Measurements from ENCODE around the gene COLEC12.

Gene COLEC12

GRCh38 chr18:378079-378478, 122.4 kb downstream of the COLEC12 start:
- DNase-seq, result no peak
- in situ Hi-C loops (cut with HindIII; ENCODE audit: low pct_ligation_motif_present, low pct_unique_long_range_greater_than_20kb, low sequenced_read_pairs), result no loop called here

GRCh38 chr18:377088-377487, 123.4 kb downstream of the COLEC12 start:
- DNase-seq, result no peak

GRCh38 chr18:376311-376710, 124.2 kb downstream of the COLEC12 start:
- DNase-seq, result no peak
- in situ Hi-C loops (cut with HindIII; ENCODE audit: low pct_ligation_motif_present, low pct_unique_long_range_greater_than_20kb, low sequenced_read_pairs), result no loop called here

More at GRCh38 chr18:377088-377487, 123.4 kb downstream of the COLEC12 start:
- in situ Hi-C loops (cut with HindIII; ENCODE audit: low pct_ligation_motif_present, low pct_unique_long_range_greater_than_20kb, low sequenced_read_pairs), result no loop called here

GRCh38 chr18:374721-375168, 125.8 kb downstream of the COLEC12 start:
- in situ Hi-C loops (cut with HindIII; ENCODE audit: low pct_ligation_motif_present, low pct_unique_long_range_greater_than_20kb, low sequenced_read_pairs), result no loop called here
- DNase-seq, result no peak

GRCh38 chr18:373780-374179, 126.7 kb downstream of the COLEC12 start:
- in situ Hi-C loops (cut with HindIII; ENCODE audit: low pct_ligation_motif_present, low pct_unique_long_range_greater_than_20kb, low sequenced_read_pairs), result no loop called here
- no peak for DNase-seq

- in situ Hi-C loops (cut with HindIII; ENCODE audit: low pct_ligation_motif_present, low pct_unique_long_range_greater_than_20kb, low sequenced_read_pairs), result no loop called here
- no peak for DNase-seq
Measured at GRCh38 chr18:371609-371982, 128.9 kb downstream of the COLEC12 start.

- no peak for DNase-seq
- in situ Hi-C loops (cut with HindIII; ENCODE audit: low pct_ligation_motif_present, low pct_unique_long_range_greater_than_20kb, low sequenced_read_pairs), result no loop called here
Measured at GRCh38 chr18:370751-371608, 129.5 kb downstream of the COLEC12 start.

- in situ Hi-C loops (cut with HindIII; ENCODE audit: low pct_ligation_motif_present, low pct_unique_long_range_greater_than_20kb, low sequenced_read_pairs), result no loop called here
- DNase-seq, result peak; percentile 9
Measured at GRCh38 chr18:369224-370015, 131.1 kb downstream of the COLEC12 start.

- no peak for DNase-seq
- in situ Hi-C loops (cut with HindIII; ENCODE audit: low pct_ligation_motif_present, low pct_unique_long_range_greater_than_20kb, low sequenced_read_pairs), result no loop called here
Measured at GRCh38 chr18:366466-367061, 133.9 kb downstream of the COLEC12 start.

GRCh38 chr18:365651-366050, 134.8 kb downstream of the COLEC12 start:
- in situ Hi-C loops (cut with HindIII; ENCODE audit: low pct_ligation_motif_present, low pct_unique_long_range_greater_than_20kb, low sequenced_read_pairs), result no loop called here
- no peak for DNase-seq

- DNase-seq, result no peak
- in situ Hi-C loops (cut with HindIII; ENCODE audit: low pct_ligation_motif_present, low pct_unique_long_range_greater_than_20kb, low sequenced_read_pairs), result no loop called here
Measured at GRCh38 chr18:364256-364826, 136.2 kb downstream of the COLEC12 start.

GRCh38 chr18:363301-364085, 137.0 kb downstream of the COLEC12 start:
- in situ Hi-C loops (cut with HindIII; ENCODE audit: low pct_ligation_motif_present, low pct_unique_long_range_greater_than_20kb, low sequenced_read_pairs), result no loop called here
- DNase-seq, result no peak

- DNase-seq, result no peak
- in situ Hi-C loops (cut with HindIII; ENCODE audit: low pct_ligation_motif_present, low pct_unique_long_range_greater_than_20kb, low sequenced_read_pairs), result no loop called here
Measured at GRCh38 chr18:362311-363290, 137.9 kb downstream of the COLEC12 start.

- in situ Hi-C loops (cut with HindIII; ENCODE audit: low pct_ligation_motif_present, low pct_unique_long_range_greater_than_20kb, low sequenced_read_pairs), result no loop called here
- no peak for DNase-seq
Measured at GRCh38 chr18:361941-362310, 138.6 kb downstream of the COLEC12 start.

- in situ Hi-C loops (cut with HindIII; ENCODE audit: low pct_ligation_motif_present, low pct_unique_long_range_greater_than_20kb, low sequenced_read_pairs), result no loop called here
- no peak for DNase-seq
Measured at GRCh38 chr18:361100-361732, 139.3 kb downstream of the COLEC12 start.

GRCh38 chr18:360676-361075, 139.8 kb downstream of the COLEC12 start:
- in situ Hi-C loops (cut with HindIII; ENCODE audit: low pct_ligation_motif_present, low pct_unique_long_range_greater_than_20kb, low sequenced_read_pairs), result no loop called here
- no peak for DNase-seq

- DNase-seq, result no peak
- in situ Hi-C loops (cut with HindIII; ENCODE audit: low pct_ligation_motif_present, low pct_unique_long_range_greater_than_20kb, low sequenced_read_pairs), result no loop called here
Measured at GRCh38 chr18:356778-357177, 143.7 kb downstream of the COLEC12 start.

Measured in ACHN (cell line).